ENCODE results near the gene MEIS2. TPM values are rescaled to one million over a fixed set of nuclear protein-coding genes. Genes with fewer than 3 reads are reported as not detected.

Gene MEIS2
- total RNA-seq, 1 donor from 2014 or later, result 40.3 TPM

DNA sequence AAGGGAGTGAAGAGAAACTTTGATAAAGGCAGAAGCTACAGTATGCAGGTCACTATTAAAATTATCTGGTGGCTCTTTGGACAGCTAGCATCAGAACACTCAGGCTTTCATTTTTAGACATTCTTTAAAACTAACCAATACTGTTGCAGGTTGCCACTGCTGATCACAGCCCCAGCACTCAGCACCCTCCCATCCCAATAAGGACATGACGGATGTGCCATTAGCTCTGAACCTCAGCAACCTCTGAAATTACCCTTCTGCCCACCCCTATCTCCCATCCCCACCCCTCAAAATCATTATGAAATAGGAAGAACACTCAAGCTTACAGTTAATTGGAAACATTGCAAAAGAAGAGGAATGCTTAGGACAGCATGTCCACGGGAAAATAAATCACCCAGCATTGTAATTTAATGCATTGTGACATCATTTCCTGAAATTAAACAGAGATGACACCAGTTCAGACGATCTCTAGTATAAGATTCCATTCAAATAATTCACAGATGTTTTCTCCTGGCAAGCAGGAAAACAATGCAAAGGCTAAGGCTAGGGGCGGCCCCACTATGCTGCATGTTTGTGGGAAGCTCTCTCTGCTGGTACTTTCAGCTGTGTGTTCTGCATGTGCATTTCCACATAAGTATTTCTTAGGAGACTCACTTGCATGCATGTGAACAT lies 71.6 kb downstream of the MEIS2 start:
- no peak for DNase-seq (ENCODE audit: low spot score)
- intact Hi-C loops (cut with DNase I), result no loop called here

DNA sequence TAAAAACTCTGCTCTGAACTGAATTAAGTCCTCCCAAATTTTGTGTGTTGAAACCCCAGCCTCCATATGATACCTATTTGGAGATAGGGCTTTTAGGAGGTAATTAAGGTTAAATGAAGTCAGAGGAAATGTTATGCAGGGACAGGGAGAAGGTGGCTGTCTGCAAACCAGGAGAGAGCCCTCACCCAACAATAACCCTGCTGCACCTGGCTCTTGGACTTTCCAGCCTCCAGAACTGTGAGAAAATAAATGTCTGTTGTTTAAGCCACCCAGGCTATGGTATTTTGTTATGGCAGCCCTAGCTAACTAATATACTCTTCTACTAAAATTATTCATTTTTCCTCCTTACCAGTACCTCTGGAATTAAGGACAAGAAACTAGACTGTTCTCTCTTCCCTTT lies 79.5 kb downstream of the MEIS2 start:
- intact Hi-C loops (cut with DNase I), result loop anchor here (5.0 kb wide), 1 partner anchor 139 kb away; no protein-coding TSS in a partner anchor
- DNase-seq (ENCODE audit: low spot score), result no peak

DNA sequence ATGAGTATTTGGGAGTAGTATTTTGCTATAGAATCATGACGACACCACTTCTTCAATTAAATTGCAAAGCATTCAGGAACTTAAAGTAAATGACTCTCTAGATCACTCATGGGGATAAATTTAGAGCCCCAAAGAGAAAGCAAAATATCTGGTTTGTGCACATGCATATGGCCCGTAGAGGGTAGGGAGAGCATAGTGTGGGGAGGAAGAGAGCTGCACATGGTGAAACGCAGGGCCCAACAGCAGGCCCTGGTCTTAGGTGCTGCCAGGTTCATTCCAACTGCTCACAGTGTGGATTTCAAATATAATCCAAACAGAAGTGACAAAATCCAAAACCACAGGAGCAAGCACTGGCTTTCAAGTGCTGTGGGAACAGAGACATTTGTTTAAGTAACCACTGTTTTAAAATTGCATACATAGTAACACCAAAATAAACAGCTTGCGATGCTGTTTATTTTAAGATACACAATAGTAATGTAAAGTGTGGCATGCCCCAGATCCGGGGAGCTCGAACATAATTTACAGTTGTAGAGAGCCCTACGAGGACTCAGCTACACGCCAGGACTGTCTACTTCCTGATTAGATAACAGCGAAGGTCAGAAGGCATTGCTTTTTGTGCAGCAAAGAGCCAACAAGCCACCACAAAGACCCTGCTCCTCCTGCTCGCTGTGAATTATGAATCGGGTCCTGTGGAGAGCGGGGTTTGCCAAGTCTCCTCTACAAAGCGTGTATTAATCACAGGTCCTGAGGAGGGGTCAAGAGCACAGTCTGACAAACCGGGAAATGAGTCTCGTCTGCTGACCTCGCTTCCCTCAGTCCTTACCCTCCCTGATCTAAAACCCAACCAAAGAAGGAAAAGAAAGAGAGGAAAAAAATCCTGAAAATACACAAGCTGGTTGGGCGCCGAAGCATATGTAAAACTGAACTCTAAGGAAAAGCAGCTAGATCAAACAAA lies 80.6 kb downstream of the MEIS2 start:
- no peak for DNase-seq (ENCODE audit: low spot score)
- intact Hi-C loops (cut with DNase I), result loop anchor here (5.0 kb wide), 2 partner anchors 78 to 137 kb away; no protein-coding TSS in a partner anchor

DNA sequence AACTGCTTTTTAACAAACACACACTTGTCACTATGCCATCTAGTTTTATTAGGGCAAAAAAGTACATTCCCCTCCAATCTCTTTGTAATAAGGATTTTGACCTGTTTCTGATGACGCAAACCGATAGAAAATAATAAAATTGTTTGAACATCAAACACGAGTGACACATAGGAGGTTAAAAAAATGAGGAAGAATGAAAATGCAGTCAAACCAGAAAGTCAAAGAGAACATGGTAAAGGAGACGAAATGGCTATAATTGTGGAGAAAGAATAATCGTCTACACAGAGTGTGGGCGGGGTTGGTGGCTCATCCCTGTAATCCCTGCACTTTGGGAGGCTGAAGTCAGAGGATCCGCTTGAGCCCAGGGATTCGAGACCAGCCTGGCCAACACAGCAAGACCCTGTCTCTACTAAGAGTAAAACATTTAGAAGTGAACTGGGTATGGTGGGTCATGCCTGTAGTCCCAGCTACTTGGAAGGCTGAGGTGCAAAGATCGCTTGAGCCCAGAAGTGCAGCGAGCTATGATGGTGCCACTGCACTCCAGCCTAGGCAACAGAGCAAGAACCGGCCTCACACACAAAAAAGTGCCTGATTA lies 83.2 kb downstream of the MEIS2 start:
- intact Hi-C loops (cut with DNase I), result loop anchor here (5.0 kb wide), 1 partner anchor 80 kb away; no protein-coding TSS in a partner anchor

DNA sequence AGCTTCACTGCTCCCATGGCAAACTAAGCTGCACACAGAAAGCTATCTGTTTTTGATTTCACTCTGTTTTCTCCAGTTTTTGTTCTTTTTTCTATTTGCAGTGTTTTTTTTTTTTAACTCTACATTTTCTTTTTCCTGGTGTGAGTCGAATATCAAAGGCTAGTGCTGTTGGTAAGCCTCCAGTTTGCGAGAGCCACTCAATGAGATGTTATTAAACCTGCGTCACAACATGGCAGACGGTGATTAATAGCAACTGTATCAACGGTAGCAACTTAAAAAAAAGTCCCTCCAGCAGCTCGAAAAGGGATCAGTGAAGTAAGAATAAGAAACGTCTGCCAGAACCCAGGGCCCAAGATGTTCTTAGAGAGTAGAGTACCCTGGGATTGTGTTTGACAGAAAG lies 84.1 kb downstream of the MEIS2 start:
- intact Hi-C loops (cut with DNase I), result loop anchor here (5.0 kb wide), 1 partner anchor 81 kb away; no protein-coding TSS in a partner anchor
- DNase-seq (ENCODE audit: low spot score), result no peak

More for the DNA sequence above, 83.2 kb downstream of the MEIS2 start:
- no peak for DNase-seq (ENCODE audit: low spot score)

DNA sequence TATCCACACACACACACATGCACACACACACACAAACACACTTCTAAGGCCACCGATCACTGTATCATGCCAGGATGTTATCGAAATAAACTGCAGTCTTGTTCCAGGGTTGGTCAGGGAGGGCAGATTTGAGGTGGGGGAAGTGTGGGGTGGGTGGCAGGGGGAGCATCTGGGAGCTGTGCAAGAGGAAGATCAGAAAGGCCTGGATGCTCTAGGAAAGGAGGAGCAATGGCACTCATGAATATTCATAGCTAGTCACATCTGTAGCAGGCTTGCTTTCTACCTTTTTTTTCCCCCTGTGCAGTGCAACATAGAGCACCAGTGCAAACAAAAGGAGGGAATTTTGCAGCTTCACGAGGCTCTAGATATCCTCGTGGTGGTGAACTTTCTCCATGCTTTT lies 84.9 kb downstream of the MEIS2 start:
- no peak for DNase-seq (ENCODE audit: low spot score)
- intact Hi-C loops (cut with DNase I), result loop anchor here (5.0 kb wide), 1 partner anchor 82 kb away; no protein-coding TSS in a partner anchor

DNA sequence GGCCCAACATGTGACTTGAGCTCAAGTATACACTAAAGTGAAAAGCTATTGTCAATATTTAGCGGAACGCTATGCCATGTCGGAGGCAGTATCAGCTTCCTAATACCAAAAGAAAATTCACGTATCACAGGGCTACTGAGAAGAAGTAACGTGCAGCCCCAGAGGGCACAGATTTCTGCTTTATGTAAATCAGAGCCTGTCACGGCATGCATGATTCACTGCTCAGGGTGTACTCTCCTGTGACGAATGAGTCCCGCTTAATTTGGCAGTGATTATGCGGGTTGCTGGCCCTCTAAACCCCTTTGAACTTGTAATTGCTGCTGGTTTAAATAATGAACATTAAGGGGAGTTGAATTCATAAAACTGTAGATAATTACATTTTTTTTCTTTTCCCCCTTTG lies 85.3 kb downstream of the MEIS2 start:
- DNase-seq (ENCODE audit: low spot score), result no peak
- intact Hi-C loops (cut with DNase I), result loop anchor here (5.0 kb wide), 1 partner anchor 82 kb away; no protein-coding TSS in a partner anchor

DNA sequence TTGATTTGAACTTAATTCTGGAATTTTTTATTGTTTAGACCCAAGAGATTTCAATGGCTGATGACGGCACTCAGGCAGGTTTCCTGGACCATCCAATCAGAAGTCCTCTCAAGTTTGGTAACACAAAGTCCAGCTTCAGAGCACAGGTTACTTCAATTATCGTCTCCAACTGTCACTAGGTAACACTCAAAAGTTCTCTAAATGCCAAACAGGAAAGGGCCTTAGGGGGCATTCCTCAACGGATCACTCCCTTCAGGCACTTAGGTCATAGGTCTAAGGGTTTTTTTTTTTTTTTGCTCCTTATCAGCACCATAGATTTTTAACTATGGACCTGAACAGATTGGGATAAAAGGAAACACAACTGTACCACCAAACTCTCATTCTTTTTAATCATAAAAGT lies 85.8 kb downstream of the MEIS2 start:
- DNase-seq (ENCODE audit: low spot score), result no peak
- intact Hi-C loops (cut with DNase I), result no loop called here

DNA sequence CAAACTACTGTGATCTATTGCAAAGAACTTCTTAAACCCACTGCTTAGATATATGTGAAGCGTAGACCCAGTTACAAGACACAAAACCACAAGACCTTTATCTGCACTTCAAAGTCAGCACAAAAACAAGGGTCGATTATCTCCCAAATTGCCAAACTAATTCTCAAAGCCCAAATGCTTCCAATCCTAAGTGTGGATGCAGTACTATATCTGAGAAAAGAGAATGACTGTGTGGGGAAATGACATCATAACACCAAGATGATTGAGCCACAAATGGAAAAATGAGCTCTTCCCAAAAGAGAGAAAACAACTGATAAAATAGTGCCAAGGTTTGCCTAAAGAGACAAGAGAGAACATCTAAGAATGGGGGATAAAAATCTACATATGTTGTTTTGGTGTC lies 86.2 kb downstream of the MEIS2 start:
- no peak for DNase-seq (ENCODE audit: low spot score)
- intact Hi-C loops (cut with DNase I), result no loop called here

DNA sequence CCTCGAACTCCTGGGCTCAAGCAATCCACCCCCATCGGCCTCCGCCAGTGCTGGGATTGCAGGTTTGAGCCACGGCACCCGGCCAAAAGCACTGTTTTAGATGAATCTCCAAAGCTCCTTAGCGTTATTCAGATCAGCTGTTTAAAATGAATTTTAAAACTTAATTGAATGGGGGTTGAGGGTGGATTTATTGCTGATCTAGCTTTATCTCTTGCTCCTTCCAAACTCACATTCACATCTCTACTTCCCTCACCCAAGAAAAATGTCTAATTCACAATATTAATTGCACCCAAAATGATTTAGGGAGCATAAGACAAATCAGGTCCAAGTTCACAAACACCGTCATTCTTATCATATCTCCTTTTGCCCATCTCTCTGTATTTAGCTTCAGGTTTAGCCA lies 89.8 kb downstream of the MEIS2 start:
- intact Hi-C loops (cut with DNase I), result no loop called here
- DNase-seq (ENCODE audit: low spot score), result no peak

DNA sequence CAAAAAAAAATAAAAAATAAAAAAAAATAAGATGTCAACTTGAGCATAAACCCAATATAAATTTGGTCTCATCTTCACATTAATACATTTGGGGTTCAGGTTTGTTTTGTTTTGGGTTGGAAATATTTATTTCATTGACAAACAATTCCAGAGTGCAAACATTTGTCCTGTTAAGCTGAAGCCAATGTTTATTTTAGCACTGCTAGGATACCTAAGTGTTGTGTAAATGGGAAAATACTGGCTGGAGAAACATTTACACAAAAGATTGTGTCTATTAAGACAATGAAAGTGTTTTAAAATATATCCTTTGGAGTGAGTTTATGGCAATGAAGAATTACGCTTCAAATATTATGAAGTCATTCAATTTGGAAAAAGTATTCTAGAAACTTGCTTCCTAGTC lies 91.1 kb downstream of the MEIS2 start:
- no peak for DNase-seq (ENCODE audit: low spot score)
- intact Hi-C loops (cut with DNase I), result no loop called here

DNA sequence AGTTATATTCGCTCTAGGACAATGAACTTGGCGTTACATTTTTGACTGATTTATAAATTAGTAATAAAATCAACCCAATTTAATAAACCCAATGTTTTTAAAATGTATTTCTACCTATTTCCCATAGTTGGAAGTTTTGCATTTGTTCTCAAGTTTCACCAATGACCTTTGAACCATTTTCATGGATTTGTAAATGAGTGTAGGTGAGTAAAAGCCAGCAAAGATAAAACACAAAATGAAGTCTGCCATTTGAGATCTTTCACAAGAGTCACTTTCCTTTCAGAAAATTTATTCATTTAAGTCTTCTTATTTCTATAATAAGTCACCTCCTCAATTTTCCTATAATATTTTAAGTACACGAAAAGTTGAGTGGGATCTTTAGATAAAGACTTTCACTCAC lies 92.1 kb downstream of the MEIS2 start:
- intact Hi-C loops (cut with DNase I), result no loop called here
- no peak for DNase-seq (ENCODE audit: low spot score)

DNA sequence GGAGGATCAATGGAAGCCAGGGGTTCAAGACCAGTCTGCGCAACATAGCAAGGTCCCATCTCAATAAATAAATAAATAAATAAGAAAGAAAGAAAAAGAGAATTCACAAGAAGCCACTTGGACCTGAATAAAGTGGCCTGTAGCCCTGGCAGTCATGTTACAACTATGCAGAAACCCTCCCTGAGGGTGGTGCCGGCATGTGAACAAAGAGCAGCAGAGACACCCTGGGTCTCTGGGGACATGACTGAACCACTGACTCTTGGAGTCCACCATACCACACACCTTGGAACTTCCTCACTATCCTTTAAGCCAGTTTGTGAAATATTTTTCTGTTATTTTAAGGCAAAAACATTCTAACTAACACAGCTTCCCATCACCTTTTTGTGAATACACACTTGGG lies 93.0 kb downstream of the MEIS2 start:
- no peak for DNase-seq (ENCODE audit: low spot score)
- intact Hi-C loops (cut with DNase I), result no loop called here

DNA sequence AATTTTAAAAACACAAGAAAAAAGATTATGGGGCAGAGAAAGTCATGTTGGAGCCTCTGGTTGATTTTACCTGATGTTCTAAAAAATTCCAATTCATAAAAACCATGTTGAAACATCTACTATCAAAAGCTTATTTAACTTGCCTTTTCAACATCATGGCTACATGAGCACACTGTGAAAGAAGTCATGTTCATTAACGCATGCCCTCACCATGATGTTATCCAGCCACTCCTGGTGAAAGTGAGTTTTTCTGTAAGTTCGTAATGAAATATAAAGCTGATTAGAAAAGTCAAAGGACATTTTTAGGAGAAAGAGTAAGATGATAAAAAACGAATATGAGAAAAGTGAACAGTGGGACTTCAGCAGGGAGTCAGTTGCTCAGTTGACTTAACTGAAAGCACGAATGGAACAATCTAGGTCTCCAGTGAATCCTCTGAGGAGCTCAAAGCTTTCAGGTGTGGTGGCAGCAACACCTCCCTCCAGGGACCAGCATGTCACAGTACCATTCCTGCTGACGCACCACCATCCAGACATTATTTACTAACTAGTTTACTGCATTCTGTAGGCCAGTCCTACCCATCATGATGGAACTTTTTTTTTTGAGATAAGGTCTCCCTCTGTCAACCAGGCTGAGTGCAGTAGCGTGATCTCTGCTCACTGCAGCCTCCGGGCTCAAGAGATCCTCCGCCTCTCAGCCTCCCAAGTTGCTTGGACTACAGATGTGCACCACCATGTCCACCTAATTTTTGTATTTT lies 95.2 kb downstream of the MEIS2 start:
- intact Hi-C loops (cut with DNase I), result no loop called here

DNA sequence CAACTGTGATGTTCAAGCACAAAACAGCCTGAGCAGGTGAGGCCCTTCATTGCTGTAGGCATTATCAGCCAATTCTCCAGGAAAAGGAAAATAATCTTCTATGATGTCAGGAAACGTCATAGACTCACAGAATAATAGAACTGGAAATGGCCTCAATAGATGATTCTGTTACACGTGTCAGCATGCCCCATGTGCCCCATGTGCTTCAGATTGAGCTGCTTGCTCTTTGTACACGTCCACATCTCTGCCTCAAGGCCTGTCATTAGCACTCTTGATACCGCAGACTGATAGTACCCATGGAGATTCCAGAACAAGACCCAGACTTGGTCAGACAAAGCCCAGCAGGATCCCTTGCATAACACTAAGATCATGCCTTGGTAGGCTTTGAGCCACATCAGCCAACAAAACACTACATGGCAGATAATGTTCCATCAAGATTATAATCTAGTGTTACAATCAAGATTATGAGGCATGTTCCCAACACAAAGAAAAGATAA lies 95.9 kb downstream of the MEIS2 start:
- no peak for DNase-seq (ENCODE audit: low spot score)
- intact Hi-C loops (cut with DNase I), result no loop called here

More for the DNA sequence above, 95.2 kb downstream of the MEIS2 start:
- no peak for DNase-seq (ENCODE audit: low spot score)

DNA sequence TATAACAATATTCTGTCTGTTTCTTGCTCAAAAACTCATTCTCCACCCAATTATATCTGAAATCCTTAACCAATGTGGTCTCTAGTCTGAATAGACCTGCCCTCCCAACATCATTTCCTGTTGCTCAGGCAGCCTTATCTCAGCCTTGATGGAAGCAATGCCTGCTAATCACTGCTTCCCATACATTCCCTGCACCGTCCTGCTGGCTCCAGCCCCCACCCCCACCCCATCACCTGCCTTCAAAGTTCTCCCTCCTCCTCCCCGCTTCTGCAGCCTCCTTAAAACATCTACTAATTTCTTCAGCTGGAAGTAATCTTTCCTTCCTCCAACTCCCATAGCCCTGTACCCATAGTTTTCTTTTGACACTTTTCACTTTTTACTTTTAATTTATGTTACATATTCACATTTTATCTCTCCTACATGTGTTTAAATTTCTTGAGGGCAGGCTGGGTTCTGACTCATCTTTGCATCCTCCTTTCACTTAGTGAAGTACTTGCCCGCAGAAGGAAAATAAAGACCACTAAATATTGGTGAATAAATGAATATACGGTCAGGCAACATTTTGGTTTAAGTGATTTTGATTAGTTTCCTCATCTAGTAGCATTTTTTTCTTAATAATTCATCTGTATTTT lies 98.2 kb downstream of the MEIS2 start:
- intact Hi-C loops (cut with DNase I), result no loop called here
- DNase-seq (ENCODE audit: low spot score), result no peak

DNA sequence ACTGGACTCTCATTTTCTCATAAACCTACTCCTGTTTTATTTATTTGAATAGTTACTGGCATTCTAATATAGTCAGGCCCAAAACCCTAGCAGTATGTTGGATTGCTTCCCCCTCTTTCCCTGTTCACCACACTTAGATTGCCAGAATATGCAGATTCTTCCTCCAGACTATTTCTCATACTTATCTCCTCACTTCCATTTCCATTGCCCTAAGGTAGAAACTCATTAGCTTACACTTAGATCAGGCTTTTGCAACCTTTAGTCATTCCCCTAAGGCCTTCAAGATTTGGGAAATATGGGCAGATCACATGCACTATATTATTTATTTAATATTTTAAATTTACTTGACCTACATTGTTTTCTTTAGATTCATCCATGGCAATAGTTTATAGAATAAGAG lies 98.9 kb downstream of the MEIS2 start:
- DNase-seq (ENCODE audit: low spot score), result no peak
- intact Hi-C loops (cut with DNase I), result no loop called here

DNA sequence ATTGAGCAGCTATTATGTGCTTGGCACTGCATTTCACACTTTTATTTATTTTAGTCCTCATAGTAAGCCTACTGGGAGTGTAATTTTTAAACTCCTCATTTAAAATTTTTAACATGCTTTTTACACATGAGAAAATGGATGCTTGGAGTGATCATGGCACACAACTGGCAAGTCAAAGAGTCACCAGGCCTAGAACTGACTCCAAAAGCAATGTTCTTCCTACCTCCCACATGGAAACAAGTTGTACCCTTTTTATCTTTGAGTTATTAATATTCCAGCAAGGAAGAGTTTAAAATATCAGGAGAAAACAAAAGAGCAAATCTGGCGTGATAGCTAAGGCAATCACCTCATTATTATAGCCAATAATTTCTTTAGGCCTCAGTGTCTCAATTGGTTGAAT lies 100.6 kb downstream of the MEIS2 start:
- intact Hi-C loops (cut with DNase I), result no loop called here
- DNase-seq (ENCODE audit: low spot score), result no peak
